WTC11 (cell line): ENCODE results near the gene VAC14.

Source experiments
- FOXJ3 ChIP-seq: sonication (generic); formaldehyde crosslinking; IDR thresholded peaks from 2 replicates; pipeline ENCODE4 v1.9.0; 2021; ENCODE audit warnings: missing genetic modification reagents, mild to moderate bottlenecking, borderline replicate concordance
- GABPB1 ChIP-seq: sonication (generic); formaldehyde crosslinking; IDR thresholded peaks from 2 replicates; pipeline ENCODE4 v1.8.1; 2023; ENCODE audit warnings: mild to moderate bottlenecking, missing genetic modification reagents
- TF ChIP-seq, protein P1 (sequence below): sonication (generic); formaldehyde crosslinking; conservative IDR thresholded peaks from 2 replicates; pipeline ENCODE4 v1.8.1; 2022; ENCODE audit warnings: mild to moderate bottlenecking, missing genetic modification reagents

GRCh38 chr16:70793851-70794502, 7.0 kb downstream of the VAC14 start:
- TF ChIP-seq, protein P1, sequence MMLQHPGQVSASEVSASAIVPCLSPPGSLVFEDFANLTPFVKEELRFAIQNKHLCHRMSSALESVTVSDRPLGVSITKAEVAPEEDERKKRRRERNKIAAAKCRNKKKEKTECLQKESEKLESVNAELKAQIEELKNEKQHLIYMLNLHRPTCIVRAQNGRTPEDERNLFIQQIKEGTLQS: no peak
- TF ChIP-seq FOXJ3 (CRISPR knock-in tag) (no peak), GABPB1 (CRISPR knock-in tag) (no peak)
